G401.6 (cell line): ENCODE measurements around the gene BCOR.

Source experiments
- FAIRE-seq: peaks from 2 replicates; lab custom pipeline; 2012; peaks lifted over from hg19 to GRCh38; lab: Jason Lieb, UNC

Gene BCOR

DNA sequence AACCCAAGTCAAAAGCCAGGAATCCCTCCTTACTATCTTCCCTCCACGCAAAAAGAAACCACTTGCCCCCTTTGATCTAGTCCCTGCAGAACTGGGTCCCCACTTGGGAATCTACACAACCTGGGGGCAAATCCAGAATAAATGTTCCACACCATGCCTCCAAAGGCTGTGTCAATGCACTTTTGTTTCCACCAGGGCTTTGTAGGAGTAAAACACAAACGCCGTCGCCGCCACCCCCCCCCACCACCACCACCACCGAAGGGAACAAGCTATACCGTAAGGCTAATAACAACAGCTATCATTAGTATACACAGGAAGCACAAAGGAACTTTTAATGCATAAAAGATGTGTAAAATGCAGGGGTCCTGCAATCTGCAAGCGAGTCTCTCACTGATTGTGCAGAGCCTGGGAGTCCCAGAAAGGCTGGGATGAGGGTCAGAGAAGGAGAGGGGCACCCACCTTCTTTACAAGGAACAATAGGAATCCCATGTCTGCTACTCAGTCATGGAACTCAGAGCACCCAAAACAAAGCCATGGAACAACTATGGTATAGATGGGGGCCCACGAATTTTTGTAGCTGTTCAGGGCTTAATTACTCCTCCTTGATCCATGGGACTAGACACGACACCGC is 13.2 kb downstream of the BCOR start:
- FAIRE-seq, result no peak

DNA sequence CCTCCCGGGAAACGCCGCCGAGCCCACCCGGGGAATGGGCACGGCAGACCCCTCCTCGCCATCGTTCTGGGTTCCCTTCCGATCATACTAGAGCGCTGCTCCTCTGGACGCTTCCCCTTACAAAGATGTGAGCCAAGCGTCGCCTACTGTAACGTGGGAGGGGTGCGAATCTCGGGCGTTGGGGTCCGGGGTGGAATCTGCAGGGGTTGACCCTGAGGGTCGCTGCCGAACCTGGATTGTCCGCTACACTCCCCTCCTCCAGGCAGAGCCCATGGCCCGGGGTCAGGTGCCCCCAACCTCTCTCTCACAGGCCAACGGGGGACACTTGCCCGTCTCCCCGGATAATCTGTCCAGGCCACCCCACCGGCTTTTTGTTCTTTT is 13.8 kb downstream of the BCOR start:
- FAIRE-seq, result no peak

DNA sequence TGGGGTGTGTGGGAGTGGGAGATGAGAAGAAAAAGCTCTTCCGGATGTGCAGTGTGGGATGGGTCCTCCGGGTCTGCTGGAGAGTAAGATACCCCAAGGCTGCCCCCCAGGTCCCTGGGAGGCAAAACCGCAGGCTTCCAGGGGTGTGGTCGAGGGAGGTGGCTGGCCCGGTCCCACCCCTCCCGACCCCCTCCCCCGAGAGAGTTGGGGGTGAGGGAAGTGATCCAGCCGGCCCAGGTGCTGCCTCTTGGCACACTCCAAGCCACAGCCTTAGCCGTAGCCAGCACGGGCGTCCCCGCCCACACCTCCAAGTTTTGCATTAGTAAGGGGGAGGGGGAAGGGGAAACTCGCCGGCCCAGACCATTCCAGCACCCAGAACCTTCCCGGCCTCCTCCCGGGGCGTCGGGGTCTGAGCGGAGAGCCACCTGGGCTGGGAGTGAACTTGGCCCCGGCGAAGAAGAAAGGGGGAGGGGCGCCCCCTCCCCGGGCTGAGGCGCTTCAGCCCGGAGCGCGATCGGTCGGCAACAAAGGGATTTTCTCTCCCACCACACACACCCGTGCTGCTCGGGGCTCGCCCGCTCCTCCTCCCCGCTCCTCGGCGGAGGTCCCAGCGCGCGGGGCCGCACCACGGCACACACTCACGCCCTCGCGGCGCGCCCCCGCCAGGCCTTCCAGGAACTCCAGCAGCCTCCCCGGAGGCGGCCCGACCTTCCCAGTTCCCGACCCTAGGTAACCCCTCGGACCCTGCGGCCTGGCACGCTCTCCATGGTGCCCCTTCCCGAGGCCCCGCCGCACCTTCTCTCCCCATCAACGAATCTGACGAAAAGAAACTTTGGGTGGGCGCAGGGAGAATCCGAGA is 14.4 kb downstream of the BCOR start:
- no peak for FAIRE-seq

DNA sequence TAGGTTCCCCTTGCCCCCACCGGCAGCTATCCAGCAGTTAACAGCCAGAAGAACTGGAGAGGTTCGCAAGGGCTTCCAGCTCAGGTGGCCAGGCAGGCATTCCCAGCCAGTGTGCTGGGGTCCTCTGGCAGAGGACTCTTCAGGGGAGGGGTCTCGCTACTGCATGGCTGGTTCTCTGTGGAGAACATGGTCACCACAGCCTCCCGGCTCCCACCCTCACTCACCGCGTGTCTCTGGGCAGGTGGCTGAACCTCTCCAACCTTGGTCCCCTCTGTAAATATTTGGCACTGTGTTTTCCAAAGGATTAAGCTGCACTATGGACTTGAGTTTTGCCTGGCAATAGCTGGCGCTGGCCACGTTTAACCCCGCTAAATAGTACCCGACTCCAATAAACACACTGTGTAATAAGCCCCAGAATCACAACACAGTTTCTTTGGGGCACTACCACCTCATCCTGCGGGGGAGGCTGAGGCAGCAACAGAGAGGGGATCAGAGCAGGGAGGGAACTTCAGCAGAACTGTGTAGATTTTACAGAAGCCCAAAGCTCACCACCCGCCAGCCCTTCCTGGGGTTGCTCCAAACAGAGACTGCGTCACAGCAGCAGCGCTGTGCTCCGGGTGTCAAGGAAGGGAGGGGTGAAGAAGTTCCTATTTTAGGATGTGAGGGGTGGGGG is 15.2 kb downstream of the BCOR start:
- FAIRE-seq, result no peak

DNA sequence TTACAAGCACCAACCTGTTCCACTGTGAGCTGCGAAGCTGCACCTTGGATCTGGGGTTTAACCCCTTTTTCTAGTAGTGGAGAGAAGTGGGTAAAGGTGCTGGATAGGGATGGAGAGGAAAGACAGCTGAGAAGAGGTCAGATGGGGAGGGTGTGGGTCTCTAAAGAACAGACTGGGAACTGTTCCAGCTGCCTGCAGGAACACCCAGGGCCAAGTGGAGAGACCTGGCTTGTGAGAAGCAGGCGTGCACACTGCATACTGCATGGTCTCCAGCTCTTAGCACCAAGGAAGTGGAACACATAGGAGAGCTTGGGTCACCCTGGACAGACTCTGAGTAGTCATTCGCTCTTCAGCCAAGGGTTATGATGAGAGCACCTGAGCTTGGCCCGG is 16.1 kb downstream of the BCOR start:
- no peak for FAIRE-seq

DNA sequence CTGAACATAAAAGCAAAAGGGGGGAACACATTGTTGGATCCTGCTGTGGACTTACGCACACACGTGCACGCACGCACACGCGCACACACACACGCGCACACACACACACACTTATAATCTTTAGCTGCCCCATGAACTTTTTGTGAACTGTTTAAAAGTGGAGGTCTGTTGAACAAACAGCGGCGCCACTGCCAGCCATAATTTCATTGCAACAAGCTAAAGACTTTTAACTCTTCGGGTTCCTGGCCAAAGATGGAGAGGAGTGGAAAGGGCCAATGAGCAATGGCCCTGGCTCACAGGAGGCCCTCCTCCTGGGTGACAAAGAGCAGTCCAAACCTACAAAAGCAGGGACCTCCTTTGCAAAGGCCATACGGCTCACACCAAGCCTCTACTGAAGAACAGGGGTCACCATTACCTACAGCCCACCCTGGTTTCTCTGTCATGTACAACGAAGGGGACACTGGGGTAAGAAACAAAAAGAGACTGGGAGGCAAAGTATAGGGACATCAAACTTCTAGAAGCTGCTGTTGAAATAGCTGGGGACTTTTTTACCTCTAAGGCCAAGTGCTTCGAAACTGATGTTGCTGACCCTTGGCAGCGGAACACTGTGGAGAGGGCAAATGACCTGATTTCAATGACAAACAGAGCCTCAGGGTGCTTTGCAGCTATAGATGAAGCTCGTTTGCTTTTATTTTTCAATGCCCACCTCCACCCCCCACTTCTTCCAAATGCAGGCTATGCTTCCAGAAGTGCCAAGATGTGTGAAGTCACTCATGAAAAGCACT is 16.7 kb downstream of the BCOR start:
- no peak for FAIRE-seq

DNA sequence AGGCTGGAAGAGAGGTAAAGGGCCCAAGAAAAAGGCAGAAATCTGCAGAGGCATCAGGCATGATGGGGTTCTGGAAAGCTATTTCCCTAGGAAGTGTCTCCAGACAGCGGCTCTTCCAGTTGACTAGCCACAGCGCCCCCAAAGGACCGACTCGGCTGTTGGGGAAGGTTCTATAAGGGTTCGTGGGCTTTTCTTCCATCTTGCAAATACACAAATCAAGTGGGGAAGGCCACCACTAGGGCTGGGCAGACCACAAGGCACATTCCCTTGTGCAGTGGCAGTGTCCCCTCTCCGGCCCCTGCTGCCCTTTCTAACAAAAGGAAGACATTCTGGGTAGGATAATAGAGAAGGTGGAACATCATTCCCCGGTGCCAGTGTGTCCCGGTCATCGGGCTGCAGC is 18.2 kb downstream of the BCOR start:
- no peak for FAIRE-seq

DNA sequence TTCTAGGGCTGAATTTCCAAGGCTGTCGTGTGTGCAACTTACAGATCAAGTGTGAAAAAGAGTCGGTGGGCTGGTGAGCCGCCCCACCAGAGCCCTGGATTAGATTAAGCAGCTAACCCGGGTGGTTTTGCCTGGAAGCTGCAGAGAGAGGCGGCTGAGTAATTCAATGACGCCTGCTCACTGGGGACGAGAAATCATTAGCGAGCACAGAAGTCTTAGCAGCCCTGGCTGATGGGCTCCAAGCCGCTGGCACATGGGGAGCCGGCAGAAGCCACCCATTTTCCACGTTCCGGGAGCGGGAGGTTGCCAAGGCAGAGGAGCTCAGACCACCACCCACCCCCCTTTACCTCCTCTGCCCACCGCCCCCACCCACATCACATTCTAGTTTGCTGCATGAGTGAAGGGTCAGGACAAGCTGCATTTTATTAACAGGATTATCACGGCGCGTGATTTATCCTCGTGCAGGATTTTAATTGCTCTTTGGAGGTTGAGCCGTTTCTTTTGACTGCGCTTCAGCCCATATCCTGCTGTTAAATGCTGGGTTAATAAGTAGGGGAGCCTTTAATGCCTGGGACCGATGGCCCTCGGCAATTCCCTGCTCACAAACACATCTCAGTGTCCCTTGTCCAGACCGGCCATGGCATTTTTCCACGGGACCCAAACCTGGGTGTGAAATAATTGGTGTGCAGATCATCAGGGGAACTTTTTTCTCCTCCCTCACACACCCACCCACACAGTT is 19.1 kb downstream of the BCOR start:
- FAIRE-seq, result no peak

DNA sequence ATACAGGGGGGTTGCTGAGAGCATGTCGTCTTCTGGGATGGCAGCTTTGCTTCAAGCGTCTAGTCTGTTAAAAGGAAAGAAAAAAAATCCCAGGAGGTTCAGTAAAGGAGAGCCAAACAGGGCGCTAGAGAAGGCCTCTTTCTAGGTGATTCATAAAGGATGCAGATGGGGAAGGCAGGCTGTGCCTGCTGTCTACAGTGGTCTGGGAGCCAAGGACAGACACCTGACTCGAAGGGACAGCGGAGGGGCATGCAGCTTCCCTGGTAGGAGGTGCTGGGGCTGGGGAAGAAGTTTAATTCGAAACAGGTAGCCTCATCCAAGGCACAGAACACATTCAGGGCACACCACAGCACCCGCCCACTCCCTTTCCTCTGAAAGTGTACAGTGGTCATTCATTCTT is 19.9 kb downstream of the BCOR start:
- no peak for FAIRE-seq

DNA sequence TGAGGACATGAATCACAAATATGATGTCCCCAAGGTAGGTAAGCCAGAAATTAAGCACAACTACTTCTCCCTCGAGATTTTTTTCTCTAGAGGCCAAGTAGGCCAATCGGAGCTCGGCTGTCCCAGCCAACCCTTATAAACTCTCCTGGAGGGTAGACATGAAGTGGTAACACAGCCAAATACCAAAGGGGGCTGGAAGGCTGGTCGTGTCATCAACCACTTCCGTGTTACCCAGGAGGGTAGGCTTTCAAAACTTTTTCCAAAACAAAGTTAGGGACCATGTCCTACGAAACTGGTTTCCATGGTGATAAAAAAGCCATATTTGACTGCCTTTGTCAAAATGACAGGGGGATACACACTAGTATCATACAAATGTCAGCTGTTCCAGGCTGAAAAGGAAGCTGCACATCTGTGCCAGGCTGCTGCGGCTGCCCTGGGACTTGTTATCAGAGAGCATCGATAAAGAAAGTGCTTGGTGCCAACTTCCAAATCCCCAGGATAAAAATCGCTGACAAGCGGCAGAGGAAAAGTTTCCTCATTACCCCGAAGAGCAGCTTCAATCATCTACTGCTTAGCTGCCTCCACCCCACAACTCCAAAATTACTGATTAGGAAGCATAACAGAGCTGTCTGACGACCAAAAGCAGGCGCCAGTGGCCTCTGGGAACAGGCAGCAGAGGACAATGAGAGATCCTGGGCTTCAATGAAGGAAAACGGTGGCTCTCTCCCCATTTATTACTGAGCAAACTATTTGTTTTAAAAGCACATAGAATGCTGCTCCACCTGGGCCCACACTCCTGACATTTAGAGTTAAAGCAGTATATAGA is 20.8 kb downstream of the BCOR start:
- no peak for FAIRE-seq

DNA sequence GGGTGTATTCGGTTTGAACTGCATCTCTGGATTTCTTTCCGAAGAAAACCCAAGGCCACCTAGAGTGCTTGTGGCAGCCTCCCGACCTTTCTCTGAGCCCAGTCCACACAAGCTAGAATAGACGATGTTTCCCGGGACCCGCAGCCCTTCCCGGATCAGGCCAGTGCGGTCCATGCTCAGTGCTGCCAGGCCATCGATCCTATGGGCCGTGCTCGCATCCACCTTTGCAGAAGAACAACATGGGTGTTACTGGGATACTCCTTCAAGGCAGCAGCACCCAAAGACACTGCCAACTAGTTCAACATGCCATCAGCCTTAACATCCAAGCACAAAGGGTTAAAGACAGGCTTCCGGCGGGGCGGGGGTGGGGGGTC is 22.8 kb downstream of the BCOR start:
- FAIRE-seq, result no peak

DNA sequence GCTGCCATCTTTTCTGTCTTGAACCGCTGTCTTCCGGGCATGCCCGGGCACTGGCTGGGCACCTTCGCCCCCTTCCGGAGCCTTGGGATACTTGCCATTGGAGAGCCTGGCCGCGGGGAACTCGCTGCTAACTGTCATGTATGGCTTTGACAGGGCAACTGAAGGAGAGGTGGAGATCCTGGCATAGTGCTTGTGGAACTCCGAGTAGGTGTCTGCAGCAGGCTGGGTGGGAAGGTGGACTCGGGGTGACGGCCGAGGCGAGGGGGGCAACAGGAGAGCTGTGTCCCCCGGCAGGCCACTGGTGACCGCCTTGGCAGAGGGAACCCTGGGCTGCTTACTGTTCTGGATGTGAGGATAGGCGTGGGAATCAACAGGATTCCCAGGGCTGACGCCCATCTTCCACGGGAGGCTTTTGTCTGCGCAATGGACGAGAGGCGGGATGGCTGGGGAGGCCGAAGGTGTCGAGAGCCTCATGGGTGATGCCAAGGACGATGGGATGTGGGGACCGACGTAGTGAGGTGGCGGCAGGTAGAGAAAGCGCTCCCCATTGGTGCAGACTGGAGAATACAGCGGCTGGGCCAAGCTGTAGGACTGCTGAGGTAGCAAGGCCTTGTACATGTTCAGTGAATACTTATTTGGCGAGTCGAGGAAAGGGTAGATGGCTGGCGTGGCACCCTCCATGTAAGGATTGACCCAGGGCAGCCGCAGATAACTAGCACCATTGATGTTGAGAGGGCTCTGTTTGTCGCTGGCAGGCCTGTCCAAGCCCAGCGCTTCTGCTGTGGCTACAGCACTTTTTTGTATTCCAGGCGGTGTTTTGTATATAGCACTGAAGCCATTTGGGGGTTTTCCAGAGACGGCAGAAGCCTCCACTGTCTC is 23.4 kb downstream of the BCOR start:
- no peak for FAIRE-seq

DNA sequence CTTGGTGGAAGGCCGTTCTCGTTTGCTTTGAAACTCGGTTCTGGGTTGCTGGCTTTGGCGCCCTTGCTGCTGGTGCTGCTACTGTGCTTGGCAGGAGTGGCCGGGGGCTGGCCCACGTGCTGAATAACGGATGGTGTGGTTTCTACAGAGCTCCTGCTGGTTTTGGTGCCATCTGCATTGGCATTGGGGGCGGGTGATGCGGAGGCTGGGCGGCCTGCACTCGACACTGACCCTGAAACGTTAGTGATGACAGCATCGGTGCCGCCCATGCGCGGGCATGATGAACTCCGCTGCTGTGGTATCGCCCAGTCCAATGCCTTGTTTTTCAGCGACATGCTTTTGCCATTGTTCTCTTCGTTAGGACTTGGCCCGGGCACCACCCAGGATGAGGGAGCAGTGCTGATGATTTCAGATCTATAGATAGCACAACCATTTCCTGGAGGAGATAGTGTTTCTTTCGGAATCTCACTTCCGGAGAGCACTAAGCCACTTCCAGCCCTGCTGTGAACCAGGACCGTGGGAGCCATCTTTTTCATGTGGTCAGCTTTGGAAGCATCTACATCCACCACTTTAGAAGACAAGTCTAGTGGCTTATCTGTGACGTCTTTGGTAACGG is 24.2 kb downstream of the BCOR start:
- FAIRE-seq, result no peak

DNA sequence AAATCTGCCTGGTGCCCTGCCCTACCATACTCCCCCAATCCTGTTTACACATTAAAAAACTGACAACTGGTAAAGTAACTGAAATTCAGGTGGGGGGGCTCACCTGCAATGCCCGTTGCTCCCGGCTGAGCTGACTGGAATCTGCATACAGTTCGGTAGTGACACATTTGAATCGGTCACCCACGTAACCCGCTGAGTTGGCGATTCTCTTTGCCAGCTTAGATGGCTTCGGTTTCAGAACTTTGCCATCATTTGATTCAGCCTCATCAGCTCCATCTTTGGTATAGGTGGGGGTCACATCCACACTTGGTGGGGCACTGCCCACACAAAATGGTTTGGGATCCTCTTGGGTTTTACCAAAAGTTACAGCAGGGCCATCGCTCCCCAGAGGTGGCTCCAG is 25.5 kb downstream of the BCOR start:
- FAIRE-seq, result no peak

DNA sequence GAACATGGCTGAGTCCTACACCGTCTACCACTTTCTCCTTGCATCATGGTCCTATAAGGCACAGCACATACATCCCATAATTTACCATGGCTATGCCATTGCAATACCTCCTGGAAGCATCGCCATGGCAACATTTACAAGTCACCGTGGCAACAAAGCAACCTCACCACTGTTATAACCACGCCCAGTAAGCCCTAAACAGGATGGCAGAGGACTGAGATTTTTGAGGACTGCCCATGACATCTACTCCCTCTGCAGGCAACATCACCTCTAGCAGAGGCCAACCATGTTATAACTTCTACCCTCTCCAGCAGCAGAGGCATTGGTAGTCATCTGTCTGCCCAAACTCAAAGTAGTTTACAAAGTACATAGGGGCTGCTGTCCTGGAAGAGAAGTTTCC is 29.7 kb downstream of the BCOR start:
- FAIRE-seq, result no peak

DNA sequence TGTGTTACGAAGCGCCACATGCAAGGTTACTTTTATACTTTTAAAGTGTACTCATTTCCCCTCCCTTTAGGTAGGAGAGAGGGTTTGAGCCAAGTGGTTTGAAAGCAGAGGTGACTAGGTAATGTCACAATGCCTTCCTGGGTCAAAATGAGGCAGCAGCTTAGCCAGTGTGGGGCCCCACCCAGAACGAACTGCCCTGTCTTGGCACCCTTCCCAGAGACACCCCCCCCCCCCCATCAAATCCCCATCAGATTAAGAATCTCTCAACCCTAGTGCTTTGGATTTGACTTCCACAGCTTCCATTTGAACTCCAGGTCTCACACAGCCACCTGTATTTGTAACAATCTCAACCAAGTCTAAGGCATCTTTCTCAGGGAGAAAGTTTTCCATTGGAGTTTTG is 31.1 kb downstream of the BCOR start:
- FAIRE-seq, result no peak

DNA sequence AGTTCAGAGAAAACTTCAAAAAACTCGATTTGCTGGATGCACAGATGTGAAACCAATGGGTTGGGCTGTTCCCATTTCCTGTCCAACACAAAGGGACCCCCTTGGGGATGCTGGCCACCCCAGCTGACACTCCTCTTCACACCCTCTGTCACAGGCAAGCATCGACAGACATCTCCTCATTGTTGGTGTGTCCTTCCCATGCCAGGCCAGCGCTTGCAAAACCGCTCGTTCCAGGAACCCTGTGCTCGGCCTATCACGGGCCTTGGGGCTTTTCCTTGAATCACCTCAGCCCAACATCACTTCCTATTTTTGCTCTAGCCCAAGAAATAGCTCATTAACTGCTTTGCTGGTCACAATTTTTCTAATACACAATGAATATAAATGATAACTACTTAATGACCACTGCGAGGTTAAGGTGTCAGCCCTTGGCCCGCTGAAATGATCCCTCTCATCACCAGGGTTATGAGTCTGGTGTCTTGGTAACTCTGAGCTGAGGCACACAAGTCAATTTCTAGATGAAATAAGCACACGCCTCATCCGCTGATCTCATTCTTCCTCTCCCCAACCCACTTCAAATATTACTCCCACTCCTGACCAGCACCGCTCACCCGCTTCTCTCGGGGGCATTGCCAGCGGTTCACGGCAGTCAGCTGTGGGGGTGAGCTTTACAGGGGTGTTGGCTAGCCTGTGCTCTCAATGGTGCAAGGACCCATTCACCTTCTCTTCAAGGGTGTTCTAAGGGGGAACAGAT is 32.3 kb downstream of the BCOR start:
- no peak for FAIRE-seq

DNA sequence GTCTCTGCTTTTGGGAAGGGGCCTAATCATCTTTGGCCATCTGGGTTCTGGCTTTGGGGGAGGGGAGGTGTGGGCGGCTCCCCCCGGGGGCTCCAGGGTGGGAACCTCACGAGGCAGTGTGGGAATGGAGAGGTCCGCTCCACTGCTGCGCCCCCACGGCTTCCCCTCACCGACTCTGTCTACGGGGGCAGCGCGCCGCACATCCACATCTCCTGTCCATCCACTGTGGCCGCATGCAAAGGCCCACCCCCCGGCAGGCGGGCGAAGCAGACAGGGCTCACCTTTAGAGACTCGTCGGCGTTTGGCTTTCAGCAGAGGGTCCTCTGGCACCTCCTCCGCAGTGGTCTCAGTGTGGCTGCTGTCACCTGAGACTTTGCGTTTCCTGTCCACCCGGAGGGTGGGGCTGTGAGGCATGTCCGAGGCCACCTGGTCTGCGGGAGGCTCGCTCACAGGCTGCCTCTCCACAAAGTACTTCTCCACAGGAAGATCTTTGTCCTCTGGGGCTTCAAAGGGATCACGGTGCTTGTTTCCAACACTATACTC is 33.6 kb downstream of the BCOR start:
- no peak for FAIRE-seq

DNA sequence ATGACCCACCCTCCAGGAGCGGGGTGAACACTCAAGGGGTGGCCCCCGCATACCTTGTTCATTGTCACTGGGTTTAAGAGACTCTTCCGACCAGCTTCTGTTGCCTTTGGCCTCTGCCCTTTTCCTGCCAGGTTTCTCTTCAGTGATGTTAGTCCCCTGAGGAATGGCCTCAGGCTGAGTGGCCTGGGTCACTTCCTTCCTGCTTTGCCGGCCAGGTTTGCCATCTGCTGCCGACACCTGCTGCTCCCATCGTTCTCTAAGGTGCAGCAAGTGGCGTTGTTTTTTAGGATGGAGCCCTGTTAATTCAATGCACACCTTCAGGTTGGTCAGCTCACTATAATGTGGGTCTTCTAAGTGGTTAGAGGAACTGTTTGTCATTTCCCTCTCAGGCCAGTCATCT is 34.2 kb downstream of the BCOR start:
- no peak for FAIRE-seq
